DND-41 (cell line): ENCODE measurements around the gene ACTN1.

Experiments used
- ATAC-seq: fragments of 200-7000 bp; cut with Tn5 transposase; 3 replicates; pipeline ENCODE4 v1.9.1; 2021; ENCODE audit warnings: low read depth; ENCODE audit not compliant: insufficient read depth
- DNase-seq: peaks from one replicate; pipeline ENCODE4 v3.0.0-alpha.2; 2020
- H2AFZ ChIP-seq: 2 replicates; pipeline ENCODE4 v1.6.0; 2012; ENCODE audit warnings: low read depth, low read length
- H3K27ac ChIP-seq: 2 replicates; pipeline ENCODE4 v1.5.1; 2012; ENCODE audit warnings: low read length, inconsistent platforms
- H3K27me3 ChIP-seq: fragments of 200-600 bp; sonication (generic); 2 replicates; pipeline ENCODE4 v1.6.0; 2012; ENCODE audit warnings: low read length, mild to moderate bottlenecking, inconsistent platforms; ENCODE audit not compliant: insufficient read depth, poor library complexity
- H3K36me3 ChIP-seq: 2 replicates; pipeline ENCODE4 v1.5.1; 2012; ENCODE audit warnings: low read length, inconsistent platforms; ENCODE audit not compliant: insufficient read depth
- H3K4me1 ChIP-seq: 2 replicates; pipeline ENCODE4 v1.5.1; 2012; ENCODE audit warnings: mild to moderate bottlenecking, low read length; ENCODE audit not compliant: insufficient read depth
- H3K4me2 ChIP-seq: 2 replicates; pipeline ENCODE4 v1.6.0; 2012; ENCODE audit warnings: mild to moderate bottlenecking, moderate library complexity, low read length, inconsistent platforms; ENCODE audit not compliant: insufficient read depth
- H3K4me3 ChIP-seq, 2 experiments: fragments of 200-600 bp in 1 of 2; shearing (Covaris generic) in 1 of 2; 2 replicates each; pipeline ENCODE4 v1.5.1; 2012 to 2016; ENCODE audit warnings: inconsistent platforms in 2 of 2, low read length in 2 of 2, mild to moderate bottlenecking in 2 of 2, low read depth in 1 of 2, moderate library complexity in 1 of 2
- H3K79me2 ChIP-seq: 2 replicates; pipeline ENCODE4 v1.6.0; 2012; ENCODE audit warnings: low read length, inconsistent platforms; ENCODE audit not compliant: insufficient read depth
- H3K9ac ChIP-seq: 2 replicates; pipeline ENCODE4 v1.6.0; 2012; ENCODE audit warnings: low read depth, mild to moderate bottlenecking, inconsistent platforms, low read length, moderate library complexity
- H3K9me3 ChIP-seq: 2 replicates; pipeline ENCODE4 v1.5.1; 2012; ENCODE audit warnings: low read length, moderate library complexity, mild to moderate bottlenecking, inconsistent platforms; ENCODE audit not compliant: insufficient read depth, severe bottlenecking
- H4K20me1 ChIP-seq: 2 replicates; pipeline ENCODE4 v1.6.0; 2012; ENCODE audit warnings: low read length; ENCODE audit not compliant: insufficient read depth
- CTCF ChIP-seq: IDR thresholded peaks from 2 replicates; pipeline ENCODE4 v1.5.1; 2012; ENCODE audit warnings: borderline replicate concordance, low read length, moderate library complexity, mild to moderate bottlenecking; ENCODE audit not compliant: poor library complexity, severe bottlenecking; ENCODE audit errors: extremely low read depth
- EZH2 ChIP-seq: IDR thresholded peaks from 3 replicates; pipeline ENCODE4 v1.6.1; 2012; ENCODE audit warnings: borderline replicate concordance, low read depth, mild to moderate bottlenecking, moderate library complexity, low read length, inconsistent platforms; ENCODE audit not compliant: severe bottlenecking

ACTN1 gene

GRCh38 chr14:68846466-68846865 is 132.6 kb downstream of the ACTN1 start:
- Histone ChIP-seq H3K36me3 (no peaks in the 10 kb centered on the region), H3K27ac (no peak overlapping the region), H3K79me2 (no peaks in the 10 kb centered on the region), H3K27me3 (no peaks in the 10 kb centered on the region), H3K9me3 (no peaks in the 10 kb centered on the region), H3K4me1 (peaks cover 6% of the 10 kb centered on the region), H3K4me2 (no peak overlapping the region), H2AFZ (no peak overlapping the region), H3K4me3 (no peak overlapping the region), H3K9ac (no peak overlapping the region), H4K20me1 (no peaks in the 10 kb centered on the region)
- DNase-seq (no peak), ATAC-seq (no peak)
- TF ChIP-seq EZH2: no peak
- no peak for TF ChIP-seq CTCF

GRCh38 chr14:68844210-68844545 is 134.9 kb downstream of the ACTN1 start:
- no peak overlapping the region for H3K27ac ChIP-seq
- no peak for TF ChIP-seq EZH2
- TF ChIP-seq CTCF: no peak
- H3K4me1 ChIP-seq: peaks cover 6% of the 10 kb centered on the region
- H2AFZ ChIP-seq: no peak overlapping the region
- no peak overlapping the region for H3K9ac ChIP-seq
- H3K36me3 ChIP-seq: no peaks in the 10 kb centered on the region
- peak overlapping the region; percentile 66; the same call in 1 of the 2 replicates for H3K4me2 ChIP-seq
- H4K20me1 ChIP-seq: no peaks in the 10 kb centered on the region
- no peaks in the 10 kb centered on the region for H3K79me2 ChIP-seq
- H3K4me3 ChIP-seq: no peak overlapping the region
- H3K27me3 ChIP-seq: no peaks in the 10 kb centered on the region
- ATAC-seq (no peak), DNase-seq (no peak)
- H3K9me3 ChIP-seq: no peaks in the 10 kb centered on the region

GRCh38 chr14:68843471-68844209 is 135.5 kb downstream of the ACTN1 start:
- Histone ChIP-seq H3K9ac (peak overlapping the region; percentile 36; the same call in 1 of the 2 replicates), H3K4me2 (peak overlapping the region; percentile 66), H3K9me3 (no peaks in the 10 kb centered on the region), H3K27ac (no peak overlapping the region), H3K36me3 (no peaks in the 10 kb centered on the region), H3K4me1 (peaks cover 6% of the 10 kb centered on the region), H2AFZ (peak overlapping the region; percentile 59), H4K20me1 (no peaks in the 10 kb centered on the region), H3K79me2 (no peaks in the 10 kb centered on the region), H3K4me3 (peak overlapping the region in 1 of 2 experiments; percentile 44; a peak in 2 of 4 replicates), H3K27me3 (no peaks in the 10 kb centered on the region)
- TF ChIP-seq CTCF: peak; percentile 93
- no peak for TF ChIP-seq EZH2
- DNase-seq (peak; percentile 76), ATAC-seq (peak; percentile 87)

GRCh38 chr14:68842298-68842697 is 136.8 kb downstream of the ACTN1 start:
- Histone ChIP-seq H2AFZ (0 out of 2 replicates have a peak overlapping the region, but pooled peaks have one; percentile 16), H3K27ac (no peak overlapping the region), H3K9ac (no peak overlapping the region), H3K79me2 (no peaks in the 10 kb centered on the region), H3K9me3 (no peaks in the 10 kb centered on the region), H3K27me3 (no peaks in the 10 kb centered on the region), H3K4me3 (no peak overlapping the region), H3K4me2 (no peak overlapping the region), H3K4me1 (peaks cover 6% of the 10 kb centered on the region), H4K20me1 (no peaks in the 10 kb centered on the region), H3K36me3 (no peaks in the 10 kb centered on the region)
- ATAC-seq (no peak), DNase-seq (no peak)
- TF ChIP-seq CTCF (no peak), EZH2 (no peak)
